ENCODE results near the gene UBE2H. TPM values are rescaled to one million over a fixed set of nuclear protein-coding genes. Genes with fewer than 3 reads are reported as not detected.

The UBE2H gene
- total RNA-seq, 1 experiment from 2014 or later, result 75.1 TPM

DNA sequence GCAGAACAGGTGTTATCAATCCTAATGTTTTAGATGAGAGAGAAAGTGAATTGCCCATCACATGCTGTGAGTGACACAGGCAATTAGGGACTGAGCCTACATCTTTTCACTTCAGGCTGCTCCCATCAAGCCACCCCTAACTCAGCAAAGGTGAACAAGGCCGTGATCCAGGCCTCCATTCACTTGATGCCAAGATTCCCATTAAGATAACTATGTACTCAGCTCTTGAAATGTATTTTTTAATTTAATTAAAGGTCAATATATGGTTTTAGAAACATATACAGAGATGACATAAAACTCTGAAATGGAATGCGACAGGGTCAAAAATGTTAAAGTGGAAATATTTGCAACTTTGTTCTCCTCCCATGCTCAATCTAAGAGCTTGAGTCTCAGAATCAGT is 27.9 kb upstream of the UBE2H start:
- no peak overlapping the region for H2BK5ac ChIP-seq (ENCODE audit: insufficient read length, low read length)
- no peak overlapping the region for H3K4me2 ChIP-seq (ENCODE audit: insufficient read depth, insufficient read length, low read length)
- H3K4ac ChIP-seq (ENCODE audit: low read depth, low read length), result no peak overlapping the region
- H3K27me3 ChIP-seq (ENCODE audit: insufficient read depth, low read length), result no peaks in the 10 kb centered on the region
- H3K4me1 ChIP-seq (ENCODE audit: insufficient read depth, low read length), result no peaks in the 10 kb centered on the region
- H2BK20ac ChIP-seq (ENCODE audit: low read depth, low read length, poor library complexity, severe bottlenecking), result no peak overlapping the region
- H3K27ac Mint-ChIP-seq, result peak overlapping the region in 1 of 3 experiments; percentile 40; a peak in 1 of 7 replicates
- H3K9ac ChIP-seq (ENCODE audit: extremely low read depth, insufficient read length, low read length), result no peak overlapping the region
- H2BK120ac ChIP-seq (ENCODE audit: low read depth, low read length, poor library complexity, severe bottlenecking), result no peak overlapping the region
- H4K91ac ChIP-seq (ENCODE audit: insufficient read length, low read depth, low read length), result no peak overlapping the region
- H4K8ac ChIP-seq (replicated peaks; ENCODE audit: insufficient read length, low read depth, low read length), result no peak overlapping the region
- H3T11ph ChIP-seq (ENCODE audit: low read length), result no peak overlapping the region
- H2AFZ ChIP-seq (ENCODE audit: low read length), result no peak overlapping the region
- H2BK15ac ChIP-seq (ENCODE audit: low read depth, low read length), result no peak overlapping the region
- H3K36me3 Mint-ChIP-seq (ENCODE audit: insufficient read depth in 1 of 3, low read depth in 3 of 3), result no peaks in the 10 kb centered on the region
- no peaks in the 10 kb centered on the region for H3K79me1 ChIP-seq (ENCODE audit: insufficient read depth, low read depth, low read length, poor library complexity, severe bottlenecking)
- H3K4me1 Mint-ChIP-seq, result peaks cover 7 to 13% of the 10 kb centered on the region in 2 experiments; a peak in 3 of 4 replicates
- TF ChIP-seq CTCF (conservative IDR thresholded peaks at IDR 0.05), result no peak
- no peaks in the 10 kb centered on the region for H3K9me3 ChIP-seq (ENCODE audit: control insufficient read depth, low read depth, low read length)
- WGBS (ENCODE audit: extremely low coverage, insufficient read length, low lambda C conversion rate), result no CpG with 5 or more reads among the region's 2 CpGs
- H4K5ac ChIP-seq (ENCODE audit: insufficient read length, low read depth, low read length), result no peak overlapping the region
- no peak overlapping the region for H3K23ac ChIP-seq (ENCODE audit: insufficient read length, low read depth, low read length)
- H2BK12ac ChIP-seq (ENCODE audit: insufficient read length, low read depth, low read length), result no peak overlapping the region
- no peaks in the 10 kb centered on the region for H3K79me2 ChIP-seq (ENCODE audit: insufficient read depth, low read length)
- H2AK5ac ChIP-seq (ENCODE audit: insufficient read length, low read length), result no peak overlapping the region
- no peaks in the 10 kb centered on the region for H3K9me3 Mint-ChIP-seq
- no peak overlapping the region for H3K4me3 Mint-ChIP-seq
- H3K14ac ChIP-seq (ENCODE audit: insufficient read depth, low read length), result no peak overlapping the region
- no peak overlapping the region for H3K18ac ChIP-seq (ENCODE audit: insufficient read length, low read depth, low read length)
- H3K56ac ChIP-seq (ENCODE audit: insufficient read length, low read depth, low read length), result no peak overlapping the region
- no peaks in the 10 kb centered on the region for H4K20me1 ChIP-seq (ENCODE audit: control insufficient read depth, insufficient read depth, insufficient read length)
- H3K27ac ChIP-seq (ENCODE audit: insufficient read length, low read depth, low read length), result no peak overlapping the region
- no peaks in the 10 kb centered on the region for H3K23me2 ChIP-seq (ENCODE audit: insufficient read length, low read depth, low read length, poor library complexity, severe bottlenecking)
- no peak for DNase-seq
- no peaks in the 10 kb centered on the region for H3K27me3 Mint-ChIP-seq (ENCODE audit: low read depth)
